BLaER1 (cell line): ENCODE data around the gene SLC1A5.

ENCODE experiments used
- H3K27ac ChIP-seq: shearing (Covaris generic); formaldehyde crosslinking; 2 replicates; pipeline ENCODE4 v1.8.1; 2022
- H3K27me3 ChIP-seq: shearing (Covaris generic); formaldehyde crosslinking; 2 replicates; pipeline ENCODE4 v1.8.1; 2022
- H3K36me3 ChIP-seq: shearing (Covaris generic); formaldehyde crosslinking; 2 replicates; pipeline ENCODE4 v1.8.1; 2022
- H3K4me1 ChIP-seq: shearing (Covaris generic); formaldehyde crosslinking; 2 replicates; pipeline ENCODE4 v1.8.1; 2022
- H3K4me2 ChIP-seq: shearing (Covaris generic); formaldehyde crosslinking; 2 replicates; pipeline ENCODE4 v1.8.1; 2022
- H3K4me3 ChIP-seq: shearing (Covaris generic); formaldehyde crosslinking; 2 replicates; pipeline ENCODE4 v1.8.1; 2022
- H3K9ac ChIP-seq: shearing (Covaris generic); formaldehyde crosslinking; 2 replicates; pipeline ENCODE4 v1.8.1; 2022
- H3K9me3 ChIP-seq: shearing (Covaris generic); formaldehyde crosslinking; 2 replicates; pipeline ENCODE4 v1.8.1; 2022
- H4K20me1 ChIP-seq: shearing (Covaris generic); formaldehyde crosslinking; 2 replicates; pipeline ENCODE4 v1.8.1; 2022
- Cebpa-rat ChIP-seq: shearing (Covaris generic); IDR thresholded peaks from 2 replicates; pipeline ENCODE4 v1.8.1; 2022

Gene SLC1A5

GRCh38 chr19:46759817-46760333 lies 28.5 kb downstream of the SLC1A5 start:
- no peak for TF ChIP-seq Cebpa-rat
- no peaks in the 10 kb centered on the region for H3K9me3 ChIP-seq
- H3K27ac ChIP-seq: no peak overlapping the region
- peaks cover 10% of the 10 kb centered on the region; the same call in 1 of the 2 replicates for H4K20me1 ChIP-seq
- H3K4me1 ChIP-seq: peaks cover 24% of the 10 kb centered on the region
- peaks cover 27% of the 10 kb centered on the region for H3K36me3 ChIP-seq
- no peak overlapping the region for H3K4me2 ChIP-seq
- no peaks in the 10 kb centered on the region for H3K27me3 ChIP-seq
- no peak overlapping the region for H3K4me3 ChIP-seq
- H3K9ac ChIP-seq: no peak overlapping the region

- Histone ChIP-seq H3K9ac (no peak overlapping the region), H3K4me2 (no peak overlapping the region), H3K4me3 (no peak overlapping the region)
Observed at GRCh38 chr19:46759206-46759605, 29.2 kb downstream of the SLC1A5 start.

GRCh38 chr19:46756544-46756888 lies 31.9 kb downstream of the SLC1A5 start:
- Histone ChIP-seq H3K9me3 (no peaks in the 10 kb centered on the region), H3K27ac (no peak overlapping the region), H4K20me1 (peaks cover 10% of the 10 kb centered on the region; the same call in 1 of the 2 replicates), H3K4me2 (no peak overlapping the region), H3K36me3 (peaks cover 39% of the 10 kb centered on the region), H3K4me3 (no peak overlapping the region), H3K27me3 (no peaks in the 10 kb centered on the region), H3K9ac (no peak overlapping the region), H3K4me1 (peaks cover 41% of the 10 kb centered on the region)
- TF ChIP-seq Cebpa-rat: no peak

More at GRCh38 chr19:46759206-46759605, 29.2 kb downstream of the SLC1A5 start:
- H3K27me3 ChIP-seq: no peaks in the 10 kb centered on the region
- no peaks in the 10 kb centered on the region for H3K9me3 ChIP-seq
- H4K20me1 ChIP-seq: peaks cover 10% of the 10 kb centered on the region; the same call in 1 of the 2 replicates
- peaks cover 24% of the 10 kb centered on the region for H3K4me1 ChIP-seq
- H3K27ac ChIP-seq: no peak overlapping the region
- no peak for TF ChIP-seq Cebpa-rat
- H3K36me3 ChIP-seq: peaks cover 27% of the 10 kb centered on the region

- no peak overlapping the region for H3K9ac ChIP-seq
- peaks cover 39% of the 10 kb centered on the region for H3K36me3 ChIP-seq
- peaks cover 43% of the 10 kb centered on the region for H3K4me1 ChIP-seq
- no peak overlapping the region for H3K4me3 ChIP-seq
- no peaks in the 10 kb centered on the region for H3K27me3 ChIP-seq
- peaks cover 10% of the 10 kb centered on the region; the same call in 1 of the 2 replicates for H4K20me1 ChIP-seq
- H3K27ac ChIP-seq: no peak overlapping the region
- no peak for TF ChIP-seq Cebpa-rat
- H3K4me2 ChIP-seq: no peak overlapping the region
- H3K9me3 ChIP-seq: no peaks in the 10 kb centered on the region
Observed at GRCh38 chr19:46755853-46756543, 32.4 kb downstream of the SLC1A5 start.

- H3K9me3 ChIP-seq: no peaks in the 10 kb centered on the region
- peaks cover 10% of the 10 kb centered on the region; the same call in 1 of the 2 replicates for H4K20me1 ChIP-seq
- peaks cover 50% of the 10 kb centered on the region for H3K4me1 ChIP-seq
- H3K4me3 ChIP-seq: no peak overlapping the region
- H3K4me2 ChIP-seq: no peak overlapping the region
- H3K36me3 ChIP-seq: peaks cover 39% of the 10 kb centered on the region
- TF ChIP-seq Cebpa-rat: no peak
- H3K27me3 ChIP-seq: no peaks in the 10 kb centered on the region
- no peak overlapping the region for H3K27ac ChIP-seq
- H3K9ac ChIP-seq: no peak overlapping the region
Observed at GRCh38 chr19:46755077-46755852, 33.1 kb downstream of the SLC1A5 start.

- peaks cover 10% of the 10 kb centered on the region; the same call in 1 of the 2 replicates for H4K20me1 ChIP-seq
- no peak overlapping the region for H3K4me3 ChIP-seq
- H3K27me3 ChIP-seq: no peaks in the 10 kb centered on the region
- no peaks in the 10 kb centered on the region for H3K9me3 ChIP-seq
- H3K9ac ChIP-seq: no peak overlapping the region
- H3K4me1 ChIP-seq: peaks cover 48% of the 10 kb centered on the region
- no peak overlapping the region for H3K27ac ChIP-seq
- H3K36me3 ChIP-seq: peaks cover 39% of the 10 kb centered on the region
- TF ChIP-seq Cebpa-rat: no peak
- peak overlapping the region; percentile 37; the same call in 1 of the 2 replicates for H3K4me2 ChIP-seq
Observed at GRCh38 chr19:46753420-46754155, 34.8 kb downstream of the SLC1A5 start.

- Histone ChIP-seq H3K9me3 (no peaks in the 10 kb centered on the region), H3K4me1 (peaks cover 66% of the 10 kb centered on the region), H3K4me2 (no peak overlapping the region), H3K36me3 (peaks cover 12% of the 10 kb centered on the region; the same call in 1 of the 2 replicates), H3K27me3 (no peaks in the 10 kb centered on the region), H3K9ac (no peak overlapping the region), H3K27ac (no peak overlapping the region), H3K4me3 (no peak overlapping the region), H4K20me1 (peaks cover 21% of the 10 kb centered on the region)
- no peak for TF ChIP-seq Cebpa-rat
Observed at GRCh38 chr19:46748325-46749109, 39.9 kb downstream of the SLC1A5 start.

GRCh38 chr19:46746281-46747057 lies 41.9 kb downstream of the SLC1A5 start, which contains the start of gene STRN4:
Gene STRN4 (minus strand): TSS chr19:46746450. CDS start chr19:46746430, 20 bp downstream.
- Histone ChIP-seq H3K27me3 (no peaks in the 10 kb centered on the region), H3K4me1 (peaks cover 76% of the 10 kb centered on the region)

More at GRCh38 chr19:46746281-46747057, 41.9 kb downstream of the SLC1A5 start, which contains the start of gene STRN4:
- Histone ChIP-seq H4K20me1 (peaks cover 42% of the 10 kb centered on the region), H3K27ac (peak within 1 kb of the TSS; percentile 99), H3K36me3 (peaks cover 4% of the 10 kb centered on the region), H3K9me3 (no peaks in the 10 kb centered on the region), H3K9ac (peak within 1 kb of the TSS; percentile 99), H3K4me3 (peak within 1 kb of the TSS; percentile 98), H3K4me2 (peak within 1 kb of the TSS; percentile 99)
- no peak for TF ChIP-seq Cebpa-rat
